K562 (cell line): ENCODE data around the gene ETS2.

Experiments
- PHF21A ChIP-seq: fragments of 450-650 bp; IDR thresholded peaks from 2 replicates; pipeline ENCODE4 v1.6.1; 2017; ENCODE audit warnings: low read depth, borderline replicate concordance
- SMARCC2 ChIP-seq: fragments of 450-650 bp; IDR thresholded peaks from 2 replicates; pipeline ENCODE4 v1.6.1; 2017; ENCODE audit warnings: antibody characterized with exemption, moderate library complexity, mild to moderate bottlenecking, low read depth
- ZNF224 ChIP-seq: sonication (generic); formaldehyde crosslinking; IDR thresholded peaks from 2 replicates; pipeline ENCODE4 v1.8.0; 2022; ENCODE audit warnings: mild to moderate bottlenecking, missing genetic modification reagents
- ZNF384 ChIP-seq: IDR thresholded peaks from 2 replicates; pipeline ENCODE4 v1.6.1; 2012; ENCODE audit warnings: low read depth, low read length, improper control_type of control experiment
- TF ChIP-seq, protein P1 (sequence below): fragments of 450-650 bp; IDR thresholded peaks from 2 replicates; pipeline ENCODE4 v1.6.1; 2018; ENCODE audit not compliant: partially characterized antibody
- TF ChIP-seq, protein P2 (sequence below), 3 experiments: IDR thresholded peaks in 2 of 3; conservative IDR thresholded peaks in 1 of 3; 2 replicates each; pipeline ENCODE4 v1.5.1; 2011 to 2012; ENCODE audit warnings: low read length in 3 of 3, mild to moderate bottlenecking in 3 of 3, control low read depth in 2 of 3, improper control_type of control experiment in 1 of 3, inconsistent platforms in 1 of 3, low read depth in 1 of 3, mixed read lengths in 1 of 3, moderate library complexity in 1 of 3; ENCODE audit not compliant: insufficient read depth in 2 of 3
- TF ChIP-seq, protein P3 (sequence below): sonication (generic); formaldehyde crosslinking; IDR thresholded peaks from 2 replicates; pipeline ENCODE4 v1.9.0; 2022; ENCODE audit warnings: mild to moderate bottlenecking, missing genetic modification reagents
- TF ChIP-seq, protein P4 (sequence below), 3 experiments: fragments of 200-800 bp in 1 of 3; fragments of 250-450 bp in 1 of 3; fragments of 450-650 bp in 1 of 3; sonication (Bioruptor Pico) in 1 of 3; sonication (Bioruptor generic) in 1 of 3; formaldehyde crosslinking in 1 of 3; IDR thresholded peaks; 2 replicates each; pipeline versions ENCODE4 v1.6.1 to v1.8.0; 2016 to 2022; ENCODE audit warnings: mild to moderate bottlenecking in 2 of 3, missing genetic modification characterization in 2 of 3, missing compliant biosample characterization in 1 of 3, moderate library complexity in 1 of 3

DNA sequence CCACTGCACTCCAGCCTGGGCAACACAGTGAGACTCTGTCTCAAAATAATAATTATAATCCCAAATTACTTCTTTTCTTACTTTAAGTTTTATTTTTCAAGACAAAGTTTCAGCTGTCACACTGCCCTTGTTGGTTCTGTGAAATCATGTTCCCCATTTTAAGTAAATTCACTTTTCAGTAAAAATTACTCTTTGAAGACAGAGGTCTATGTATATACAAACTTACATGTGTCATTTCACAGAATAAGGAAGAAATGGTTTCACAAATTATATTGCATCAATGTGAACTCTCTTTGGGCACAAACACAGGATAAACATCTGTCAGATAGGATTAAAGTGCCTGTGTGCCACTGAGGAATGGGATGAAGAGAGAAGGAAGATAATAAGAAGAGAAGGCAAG is 33.1 kb upstream of the ETS2 start:
- TF ChIP-seq, protein P1, sequence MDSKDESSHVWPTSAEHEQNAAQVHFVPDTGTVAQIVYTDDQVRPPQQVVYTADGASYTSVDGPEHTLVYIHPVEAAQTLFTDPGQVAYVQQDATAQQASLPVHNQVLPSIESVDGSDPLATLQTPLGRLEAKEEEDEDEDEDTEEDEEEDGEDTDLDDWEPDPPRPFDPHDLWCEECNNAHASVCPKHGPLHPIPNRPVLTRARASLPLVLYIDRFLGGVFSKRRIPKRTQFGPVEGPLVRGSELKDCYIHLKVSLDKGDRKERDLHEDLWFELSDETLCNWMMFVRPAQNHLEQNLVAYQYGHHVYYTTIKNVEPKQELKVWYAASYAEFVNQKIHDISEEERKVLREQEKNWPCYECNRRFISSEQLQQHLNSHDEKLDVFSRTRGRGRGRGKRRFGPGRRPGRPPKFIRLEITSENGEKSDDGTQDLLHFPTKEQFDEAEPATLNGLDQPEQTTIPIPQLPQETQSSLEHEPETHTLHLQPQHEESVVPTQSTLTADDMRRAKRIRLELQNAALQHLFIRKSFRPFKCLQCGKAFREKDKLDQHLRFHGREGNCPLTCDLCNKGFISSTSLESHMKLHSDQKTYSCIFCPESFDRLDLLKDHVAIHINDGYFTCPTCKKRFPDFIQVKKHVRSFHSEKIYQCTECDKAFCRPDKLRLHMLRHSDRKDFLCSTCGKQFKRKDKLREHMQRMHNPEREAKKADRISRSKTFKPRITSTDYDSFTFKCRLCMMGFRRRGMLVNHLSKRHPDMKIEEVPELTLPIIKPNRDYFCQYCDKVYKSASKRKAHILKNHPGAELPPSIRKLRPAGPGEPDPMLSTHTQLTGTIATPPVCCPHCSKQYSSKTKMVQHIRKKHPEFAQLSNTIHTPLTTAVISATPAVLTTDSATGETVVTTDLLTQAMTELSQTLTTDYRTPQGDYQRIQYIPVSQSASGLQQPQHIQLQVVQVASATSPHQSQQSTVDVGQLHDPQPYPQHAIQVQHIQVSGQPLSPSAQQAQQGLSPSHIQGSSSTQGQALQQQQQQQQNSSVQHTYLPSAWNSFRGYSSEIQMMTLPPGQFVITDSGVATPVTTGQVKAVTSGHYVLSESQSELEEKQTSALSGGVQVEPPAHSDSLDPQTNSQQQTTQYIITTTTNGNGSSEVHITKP, result no peak
- no peak for TF ChIP-seq ZNF224
- TF ChIP-seq, protein P2, sequence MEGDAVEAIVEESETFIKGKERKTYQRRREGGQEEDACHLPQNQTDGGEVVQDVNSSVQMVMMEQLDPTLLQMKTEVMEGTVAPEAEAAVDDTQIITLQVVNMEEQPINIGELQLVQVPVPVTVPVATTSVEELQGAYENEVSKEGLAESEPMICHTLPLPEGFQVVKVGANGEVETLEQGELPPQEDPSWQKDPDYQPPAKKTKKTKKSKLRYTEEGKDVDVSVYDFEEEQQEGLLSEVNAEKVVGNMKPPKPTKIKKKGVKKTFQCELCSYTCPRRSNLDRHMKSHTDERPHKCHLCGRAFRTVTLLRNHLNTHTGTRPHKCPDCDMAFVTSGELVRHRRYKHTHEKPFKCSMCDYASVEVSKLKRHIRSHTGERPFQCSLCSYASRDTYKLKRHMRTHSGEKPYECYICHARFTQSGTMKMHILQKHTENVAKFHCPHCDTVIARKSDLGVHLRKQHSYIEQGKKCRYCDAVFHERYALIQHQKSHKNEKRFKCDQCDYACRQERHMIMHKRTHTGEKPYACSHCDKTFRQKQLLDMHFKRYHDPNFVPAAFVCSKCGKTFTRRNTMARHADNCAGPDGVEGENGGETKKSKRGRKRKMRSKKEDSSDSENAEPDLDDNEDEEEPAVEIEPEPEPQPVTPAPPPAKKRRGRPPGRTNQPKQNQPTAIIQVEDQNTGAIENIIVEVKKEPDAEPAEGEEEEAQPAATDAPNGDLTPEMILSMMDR (IDR thresholded peaks at IDR 0.05 in 2 of 3, conservative IDR thresholded peaks at IDR 0.05 in 1 of 3; ENCODE audit: insufficient read depth in 2 of 3, low read depth in 1 of 3, low read length in 3 of 3), result no peak
- TF ChIP-seq, protein P3, sequence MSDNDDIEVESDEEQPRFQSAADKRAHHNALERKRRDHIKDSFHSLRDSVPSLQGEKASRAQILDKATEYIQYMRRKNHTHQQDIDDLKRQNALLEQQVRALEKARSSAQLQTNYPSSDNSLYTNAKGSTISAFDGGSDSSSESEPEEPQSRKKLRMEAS, result no peak
- TF ChIP-seq ZNF384, result no peak
- TF ChIP-seq SMARCC2, result no peak
- TF ChIP-seq, protein P4, sequence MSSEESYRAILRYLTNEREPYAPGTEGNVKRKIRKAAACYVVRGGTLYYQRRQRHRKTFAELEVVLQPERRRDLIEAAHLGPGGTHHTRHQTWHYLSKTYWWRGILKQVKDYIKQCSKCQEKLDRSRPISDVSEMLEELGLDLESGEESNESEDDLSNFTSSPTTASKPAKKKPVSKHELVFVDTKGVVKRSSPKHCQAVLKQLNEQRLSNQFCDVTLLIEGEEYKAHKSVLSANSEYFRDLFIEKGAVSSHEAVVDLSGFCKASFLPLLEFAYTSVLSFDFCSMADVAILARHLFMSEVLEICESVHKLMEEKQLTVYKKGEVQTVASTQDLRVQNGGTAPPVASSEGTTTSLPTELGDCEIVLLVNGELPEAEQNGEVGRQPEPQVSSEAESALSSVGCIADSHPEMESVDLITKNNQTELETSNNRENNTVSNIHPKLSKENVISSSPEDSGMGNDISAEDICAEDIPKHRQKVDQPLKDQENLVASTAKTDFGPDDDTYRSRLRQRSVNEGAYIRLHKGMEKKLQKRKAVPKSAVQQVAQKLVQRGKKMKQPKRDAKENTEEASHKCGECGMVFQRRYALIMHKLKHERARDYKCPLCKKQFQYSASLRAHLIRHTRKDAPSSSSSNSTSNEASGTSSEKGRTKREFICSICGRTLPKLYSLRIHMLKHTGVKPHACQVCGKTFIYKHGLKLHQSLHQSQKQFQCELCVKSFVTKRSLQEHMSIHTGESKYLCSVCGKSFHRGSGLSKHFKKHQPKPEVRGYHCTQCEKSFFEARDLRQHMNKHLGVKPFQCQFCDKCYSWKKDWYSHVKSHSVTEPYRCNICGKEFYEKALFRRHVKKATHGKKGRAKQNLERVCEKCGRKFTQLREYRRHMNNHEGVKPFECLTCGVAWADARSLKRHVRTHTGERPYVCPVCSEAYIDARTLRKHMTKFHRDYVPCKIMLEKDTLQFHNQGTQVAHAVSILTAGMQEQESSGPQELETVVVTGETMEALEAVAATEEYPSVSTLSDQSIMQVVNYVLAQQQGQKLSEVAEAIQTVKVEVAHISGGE (CRISPR knock-in tag; IDR thresholded peaks at IDR 0.05), result no peak
- TF ChIP-seq PHF21A, result no peak
